ENCODE data around the gene RUNX2. TPM values are rescaled to one million over a fixed set of nuclear protein-coding genes. Genes with fewer than 3 reads are reported as not detected.

The RUNX2 gene
- total and polyA plus RNA-seq, 2 of the 8 experiments (the other 6 are each of a cell fraction or from before 2014, with no cell fraction given) = 0.26 to 1.2 TPM

DNA sequence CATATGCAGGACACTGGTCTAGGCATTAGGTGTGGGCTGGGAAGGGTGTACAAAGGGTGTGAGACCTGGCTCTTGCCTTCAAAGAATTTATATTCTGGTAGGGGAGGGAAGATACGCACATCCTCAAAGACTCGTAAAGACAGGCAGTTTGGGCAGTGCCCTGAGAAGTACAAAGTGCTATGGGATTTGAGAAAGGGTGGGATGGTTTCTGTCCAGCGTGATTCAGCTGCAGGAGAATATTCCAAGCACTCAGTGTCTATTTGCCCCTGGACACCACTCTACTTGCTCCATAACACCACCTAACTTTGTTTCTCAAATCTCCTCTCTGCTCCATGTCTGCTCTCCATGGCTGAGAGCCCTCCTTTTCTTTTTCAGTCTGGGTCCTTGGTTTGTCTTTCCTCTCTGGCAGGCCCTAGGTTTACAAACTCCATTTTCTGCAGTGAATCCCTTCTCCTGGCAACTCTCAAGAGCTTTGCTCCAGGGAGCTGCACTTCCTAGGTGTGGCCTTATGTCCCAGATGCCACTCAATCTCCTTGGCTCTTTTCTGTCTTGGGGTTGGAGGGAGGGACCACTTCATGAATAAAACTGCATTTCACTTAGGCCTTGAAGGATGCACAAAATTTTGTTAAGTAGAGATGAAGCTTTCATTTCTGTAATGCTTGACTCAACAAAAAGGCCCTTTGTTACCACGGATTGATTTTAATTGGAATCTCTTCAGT lies 377.2 kb downstream of the RUNX2 start:
- Histone ChIP-seq H4K8ac (ENCODE audit: extremely low read depth, insufficient read depth, low read length) (no peak overlapping the region), H3K4me3 (ENCODE audit: extremely low read depth in 1 of 4, insufficient read depth in 2 of 4, low read depth in 3 of 4, low read length in 4 of 4) (no peak overlapping the region), H2BK15ac (ENCODE audit: low read length) (no peak overlapping the region), H3K79me1 (ENCODE audit: low read depth, low read length) (no peaks in the 10 kb centered on the region), H2BK5ac (ENCODE audit: low read depth, low read length) (no peak overlapping the region), H3K4me1 (replicated peaks in 1 of 4; ENCODE audit: control insufficient read depth in 3 of 4, insufficient read depth in 4 of 4, low read length in 3 of 4) (no peaks in the 10 kb centered on the region; a peak in 1 of 7 replicates), H2AFZ (ENCODE audit: low read length) (no peak overlapping the region), H3K36me3 (ENCODE audit: control insufficient read depth in 2 of 4, insufficient read depth in 4 of 4, low read length in 3 of 4) (no peaks in the 10 kb centered on the region), H4K91ac (replicated peaks; ENCODE audit: insufficient read length, low read length) (no peak overlapping the region), H2BK20ac (ENCODE audit: low read length) (no peak overlapping the region), H3K23ac (ENCODE audit: insufficient read length) (no peak overlapping the region), H3K23me2 (ENCODE audit: low read depth, low read length) (no peaks in the 10 kb centered on the region), H3K56ac (replicated peaks; ENCODE audit: insufficient read length, low read depth, low read length) (no peak overlapping the region), H3K9ac (replicated peaks in 1 of 4; ENCODE audit: extremely low read depth in 1 of 4, low read depth in 3 of 4, low read length in 3 of 4) (no peak overlapping the region), H3K9me3 (ENCODE audit: insufficient read depth in 2 of 2, low read depth in 1 of 2, low read length in 1 of 2) (no peaks in the 10 kb centered on the region), H3K79me2 (ENCODE audit: control insufficient read depth in 1 of 2, insufficient read depth in 2 of 2, low read length in 2 of 2) (no peaks in the 10 kb centered on the region), H2BK120ac (replicated peaks; ENCODE audit: low read depth, low read length) (no peak overlapping the region), H3K4me2 (ENCODE audit: insufficient read depth in 1 of 2, low read depth in 2 of 2, low read length in 2 of 2) (no peak overlapping the region), H3K4ac (replicated peaks; ENCODE audit: insufficient read length, low read depth, low read length) (no peak overlapping the region), H3K27me3 (replicated peaks in 1 of 4; ENCODE audit: control insufficient read depth in 3 of 4, extremely low read depth in 1 of 4, insufficient read depth in 3 of 4, low read length in 3 of 4) (no peaks in the 10 kb centered on the region), H2BK12ac (ENCODE audit: low read depth, low read length) (no peak overlapping the region; the same call in 1 of the 2 replicates), H3K14ac (ENCODE audit: insufficient read length) (no peak overlapping the region), H2AK5ac (ENCODE audit: low read depth, low read length) (no peak overlapping the region), H4K20me1 (replicated peaks in 1 of 2; ENCODE audit: control insufficient read depth in 1 of 2, insufficient read depth in 2 of 2, low read length in 2 of 2) (no peaks in the 10 kb centered on the region), H3K18ac (ENCODE audit: extremely low read depth, low read length) (no peak overlapping the region), H3K27ac (ENCODE audit: low read depth, low read length) (no peak overlapping the region), H4K5ac (ENCODE audit: insufficient read length, low read depth, low read length) (no peak overlapping the region)
- CTCF ChIA-PET (ENCODE audit: partially characterized antibody) = interaction anchor here (0.7 to 4.8 kb wide), 3 partner anchors 9 to 190 kb away, joined by 3 to 26 read pairs (median 3); no protein-coding TSS in a partner anchor
- FAIRE-seq (no peak), DNase-seq (ENCODE audit: low read depth in 1 of 2, low spot score in 2 of 2) (no peak)
- WGBS, 2 experiments (ENCODE audit: extremely low coverage in 1 of 2, insufficient coverage in 1 of 2, insufficient read length in 1 of 2, insufficient replicate concordance in 2 of 2, low coverage in 1 of 2, low lambda C conversion rate in 2 of 2, missing lambda C conversion rate in 1 of 2) = 97% methylated on average over 4 of the region's 4 CpGs; no CpG with 5 or more reads in 1 of the 2 experiments
- POLR2A ChIA-PET (ENCODE audit: partially characterized antibody) = interaction anchor here (0.6 kb wide), 1 partner anchor 1078 kb away, joined by 3 read pairs; no protein-coding TSS in a partner anchor
- no peak for TF ChIP-seq SP1 (IDR thresholded peaks at IDR 0.05; ENCODE audit: low read depth, low read length)
- TF ChIP-seq TBP (IDR thresholded peaks at IDR 0.05; ENCODE audit: low read depth, low read length) = no peak
- TF ChIP-seq EP300 (IDR thresholded peaks at IDR 0.05; ENCODE audit: borderline replicate concordance in 1 of 2, low read depth in 2 of 2, low read length in 2 of 2) = no peak
- TF ChIP-seq JUN (IDR thresholded peaks at IDR 0.05; ENCODE audit: low read depth, low read length) = no peak
- no peak for TF ChIP-seq BACH1 (IDR thresholded peaks at IDR 0.05; ENCODE audit: low read length)

All from H1 (cell line).